ENCODE results near the gene LMTK2. TPM values are rescaled to one million over a fixed set of nuclear protein-coding genes. Genes with fewer than 3 reads are reported as not detected.

The LMTK2 gene
- total and polyA plus RNA-seq, 8 donors = 13.4 to 28.2 (median 16.6) TPM

DNA sequence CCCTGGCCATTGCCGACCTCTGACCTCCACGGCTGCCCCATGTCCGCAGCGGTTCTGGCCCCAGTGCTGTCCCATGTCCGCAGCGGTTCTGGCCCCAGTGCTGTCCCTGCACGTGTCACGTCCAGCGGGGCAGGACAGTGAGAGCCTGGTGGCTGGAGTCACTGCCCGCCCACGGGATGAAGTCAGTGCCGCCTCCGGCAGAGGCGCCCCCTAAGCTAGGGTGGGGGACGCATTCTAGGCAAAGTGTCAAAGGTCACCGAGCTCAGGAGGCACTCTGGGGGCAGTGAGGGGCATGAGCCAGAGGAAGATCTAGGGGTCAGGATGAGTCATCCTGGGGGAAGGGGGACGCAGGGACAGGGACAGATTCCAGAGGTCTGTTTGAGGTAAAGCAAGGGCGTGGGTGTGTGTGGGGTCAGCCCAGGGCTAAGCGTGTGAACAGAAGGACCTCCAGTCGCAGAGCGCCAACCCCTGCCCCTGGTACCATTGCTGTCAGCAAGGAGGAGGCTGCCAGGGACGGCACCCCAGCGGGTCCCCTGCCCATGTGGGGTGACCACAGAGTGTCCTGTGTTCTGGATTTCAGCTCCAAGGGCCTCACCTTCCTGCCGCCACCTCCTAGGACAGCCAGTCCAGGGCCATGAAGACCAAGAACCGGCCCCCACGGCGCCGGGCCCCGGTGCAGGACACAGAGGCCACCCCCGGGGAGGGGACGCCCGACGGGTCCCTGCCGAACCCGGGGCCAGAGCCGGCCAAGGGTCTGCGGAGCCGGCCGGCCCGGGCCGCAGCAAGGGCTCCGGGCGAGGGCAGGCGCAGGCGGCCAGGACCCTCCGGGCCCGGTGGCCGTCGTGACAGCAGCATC lies 105.2 kb downstream of the LMTK2 start:
- Histone ChIP-seq H3K4me1 (peaks cover 0 to 8% of the 10 kb centered on the region in 2 donors), H3K27me3 (peaks cover 0 to 28% of the 10 kb centered on the region in 2 donors), H3K36me3 (peaks cover 0 to 32% of the 10 kb centered on the region in 2 donors), H3K4me3 (peak overlapping the region; percentile 17 to 32), H3K27ac (no peak overlapping the region), H3K9me3 (no peaks in the 10 kb centered on the region)
- intact Hi-C loops (cut with DNase I) = no loop called here
- peak; percentile 23 for ATAC-seq
- TF ChIP-seq, protein P1, sequence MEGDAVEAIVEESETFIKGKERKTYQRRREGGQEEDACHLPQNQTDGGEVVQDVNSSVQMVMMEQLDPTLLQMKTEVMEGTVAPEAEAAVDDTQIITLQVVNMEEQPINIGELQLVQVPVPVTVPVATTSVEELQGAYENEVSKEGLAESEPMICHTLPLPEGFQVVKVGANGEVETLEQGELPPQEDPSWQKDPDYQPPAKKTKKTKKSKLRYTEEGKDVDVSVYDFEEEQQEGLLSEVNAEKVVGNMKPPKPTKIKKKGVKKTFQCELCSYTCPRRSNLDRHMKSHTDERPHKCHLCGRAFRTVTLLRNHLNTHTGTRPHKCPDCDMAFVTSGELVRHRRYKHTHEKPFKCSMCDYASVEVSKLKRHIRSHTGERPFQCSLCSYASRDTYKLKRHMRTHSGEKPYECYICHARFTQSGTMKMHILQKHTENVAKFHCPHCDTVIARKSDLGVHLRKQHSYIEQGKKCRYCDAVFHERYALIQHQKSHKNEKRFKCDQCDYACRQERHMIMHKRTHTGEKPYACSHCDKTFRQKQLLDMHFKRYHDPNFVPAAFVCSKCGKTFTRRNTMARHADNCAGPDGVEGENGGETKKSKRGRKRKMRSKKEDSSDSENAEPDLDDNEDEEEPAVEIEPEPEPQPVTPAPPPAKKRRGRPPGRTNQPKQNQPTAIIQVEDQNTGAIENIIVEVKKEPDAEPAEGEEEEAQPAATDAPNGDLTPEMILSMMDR (IDR thresholded peaks at IDR 0.05) = no peak
- DNase-seq = peak in 2 of 4 donors; percentile 31 to 74

DNA sequence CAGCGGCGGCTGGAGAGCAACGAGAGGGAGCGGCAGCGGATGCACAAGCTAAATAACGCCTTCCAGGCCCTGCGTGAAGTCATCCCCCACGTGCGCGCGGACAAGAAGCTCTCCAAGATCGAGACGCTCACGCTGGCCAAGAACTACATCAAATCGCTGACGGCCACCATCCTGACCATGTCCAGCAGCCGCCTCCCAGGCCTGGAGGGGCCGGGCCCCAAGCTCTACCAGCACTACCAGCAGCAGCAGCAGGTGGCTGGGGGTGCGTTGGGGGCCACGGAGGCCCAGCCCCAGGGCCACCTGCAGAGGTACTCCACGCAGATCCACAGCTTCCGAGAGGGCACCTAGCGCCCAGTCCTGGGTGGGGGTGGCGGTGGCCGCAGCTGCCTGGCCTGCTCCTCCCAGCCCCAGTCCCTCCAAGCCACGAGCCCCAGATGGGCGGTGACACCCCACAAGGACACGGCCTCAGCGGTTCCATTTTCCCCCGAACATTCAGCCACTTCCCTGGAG lies 105.9 kb downstream of the LMTK2 start:
- ATAC-seq = no peak
- H3K4me3 ChIP-seq = no peak overlapping the region
- H3K4me1 ChIP-seq = peaks cover 0 to 8% of the 10 kb centered on the region in 2 donors
- peak in 2 of 4 donors; percentile 28 to 73 for DNase-seq
- H3K27me3 ChIP-seq = peaks cover 0 to 28% of the 10 kb centered on the region in 2 donors
- no peak overlapping the region for H3K27ac ChIP-seq
- intact Hi-C loops (cut with DNase I) = no loop called here
- no peaks in the 10 kb centered on the region for H3K9me3 ChIP-seq
- H3K36me3 ChIP-seq = peaks cover 0 to 32% of the 10 kb centered on the region in 2 donors
- TF ChIP-seq, protein P1 (IDR thresholded peaks at IDR 0.05) = no peak

DNA sequence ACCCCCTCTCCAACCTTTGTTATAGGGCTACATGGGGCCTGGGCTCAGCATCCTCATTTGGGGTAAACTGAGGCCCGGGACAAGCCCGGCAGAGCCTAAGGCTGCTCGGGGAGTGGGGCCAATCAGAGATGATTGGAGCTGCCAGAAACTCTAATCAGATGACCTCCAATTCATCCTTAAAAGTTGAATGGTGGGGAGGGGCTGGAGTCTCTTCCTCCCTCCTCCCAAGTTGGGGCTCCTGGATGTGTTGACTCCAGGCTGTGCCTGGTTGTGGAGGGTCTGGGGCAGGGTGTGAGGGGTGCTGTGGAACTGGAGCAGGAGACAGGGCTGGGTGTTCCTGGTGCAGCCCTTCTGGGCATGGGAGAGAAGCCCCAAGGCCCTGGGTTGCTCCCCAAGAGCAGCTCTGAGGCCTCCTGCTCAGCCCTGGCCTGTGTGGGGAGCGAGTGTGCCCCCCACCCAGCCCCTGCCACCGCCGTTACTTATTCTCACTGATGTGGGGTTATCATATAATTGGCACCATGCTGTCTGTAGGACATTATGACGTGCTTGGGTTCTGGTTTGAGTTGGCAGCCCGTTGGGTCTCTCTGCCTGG lies 106.7 kb downstream of the LMTK2 start:
- H3K9me3 ChIP-seq = no peaks in the 10 kb centered on the region
- H3K36me3 ChIP-seq = peaks cover 0 to 34% of the 10 kb centered on the region in 2 donors
- H3K4me3 ChIP-seq = no peak overlapping the region
- ATAC-seq (no peak), DNase-seq (peak in 2 of 4 donors; percentile 21 to 28)
- TF ChIP-seq, protein P1 (IDR thresholded peaks at IDR 0.05) = no peak
- intact Hi-C loops (cut with DNase I) = no loop called here
- peaks cover 0 to 8% of the 10 kb centered on the region in 2 donors for H3K4me1 ChIP-seq
- H3K27ac ChIP-seq = no peak overlapping the region
- peaks cover 0 to 28% of the 10 kb centered on the region in 2 donors for H3K27me3 ChIP-seq

DNA sequence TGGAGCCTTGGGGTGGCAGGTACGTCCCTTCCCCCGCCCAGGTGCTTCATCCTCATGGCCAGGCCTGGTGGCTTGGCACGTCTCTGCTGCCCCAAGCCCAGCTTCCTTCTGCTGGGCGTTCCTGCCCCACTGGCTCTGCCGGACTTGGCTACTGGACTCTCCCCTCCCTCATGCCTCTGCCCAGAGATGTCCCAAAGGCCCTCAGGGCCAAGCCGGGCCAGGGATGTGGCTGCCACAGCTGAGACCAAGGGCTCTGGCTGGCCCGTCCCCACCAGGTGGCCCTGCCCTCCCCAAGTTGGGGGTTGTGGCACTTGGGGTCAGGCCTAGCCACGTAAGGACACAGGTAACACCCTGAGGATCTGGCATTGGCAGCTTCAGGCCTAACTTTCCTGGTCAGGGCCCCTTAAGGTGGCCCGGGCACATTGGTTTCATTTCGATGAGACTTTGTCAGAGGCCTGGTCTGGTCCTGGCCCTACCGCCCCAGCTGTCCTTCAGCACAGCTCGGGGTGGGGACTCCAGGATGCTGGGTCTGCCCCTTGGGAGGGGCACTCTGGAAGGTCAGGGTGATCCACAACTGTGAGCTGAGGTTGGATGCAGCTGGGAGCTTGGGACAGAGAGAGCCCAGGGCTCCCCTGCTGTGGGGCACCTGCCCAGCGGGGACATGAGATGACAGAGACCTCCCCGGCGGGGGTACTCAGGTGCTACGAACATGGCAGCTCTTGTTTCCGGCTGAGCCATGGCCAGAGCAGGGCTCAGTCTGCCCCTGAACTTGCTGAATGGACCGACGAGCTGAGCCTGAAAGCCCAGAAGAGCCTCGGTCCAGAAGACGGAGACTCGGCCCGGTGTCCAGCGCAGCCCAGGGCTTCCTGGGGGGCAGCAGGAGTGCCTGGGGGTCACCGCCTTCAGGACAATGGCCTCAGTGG lies 107.5 kb downstream of the LMTK2 start:
- Histone ChIP-seq H3K9me3 (no peaks in the 10 kb centered on the region), H3K36me3 (peaks cover 0 to 34% of the 10 kb centered on the region in 2 donors), H3K4me1 (peaks cover 0 to 8% of the 10 kb centered on the region in 2 donors), H3K27ac (no peak overlapping the region), H3K4me3 (no peak overlapping the region), H3K27me3 (peaks cover 0 to 28% of the 10 kb centered on the region in 2 donors)
- TF ChIP-seq, protein P1 (IDR thresholded peaks at IDR 0.05) = no peak
- no peak for ATAC-seq
- intact Hi-C loops (cut with DNase I) = no loop called here
- DNase-seq = peak in 2 of 4 donors; percentile 25 to 79

Data from left lung (tissue), 10 donors.